Activated CD4-positive, alpha-beta T cell treated with anti-CD3 and anti-CD28 coated beads, Interleukin-2, Interleukin-6, amounts not matched to agents 100 ng/mL and 50 ng/mL, durations not matched to agents 16 hours and 8 hours (primary cell): ENCODE data around the gene NIPAL4.
"Not testable (repeated sequence)": the region's sequence is repeated elsewhere in the genome, so short reads cannot be mapped to it uniquely, and the experiment has no call there.

ENCODE experiments used
- DNase-seq: peaks from one replicate; pipeline ENCODE4 v3.0.0-alpha.2; 2020

Gene NIPAL4

DNA sequence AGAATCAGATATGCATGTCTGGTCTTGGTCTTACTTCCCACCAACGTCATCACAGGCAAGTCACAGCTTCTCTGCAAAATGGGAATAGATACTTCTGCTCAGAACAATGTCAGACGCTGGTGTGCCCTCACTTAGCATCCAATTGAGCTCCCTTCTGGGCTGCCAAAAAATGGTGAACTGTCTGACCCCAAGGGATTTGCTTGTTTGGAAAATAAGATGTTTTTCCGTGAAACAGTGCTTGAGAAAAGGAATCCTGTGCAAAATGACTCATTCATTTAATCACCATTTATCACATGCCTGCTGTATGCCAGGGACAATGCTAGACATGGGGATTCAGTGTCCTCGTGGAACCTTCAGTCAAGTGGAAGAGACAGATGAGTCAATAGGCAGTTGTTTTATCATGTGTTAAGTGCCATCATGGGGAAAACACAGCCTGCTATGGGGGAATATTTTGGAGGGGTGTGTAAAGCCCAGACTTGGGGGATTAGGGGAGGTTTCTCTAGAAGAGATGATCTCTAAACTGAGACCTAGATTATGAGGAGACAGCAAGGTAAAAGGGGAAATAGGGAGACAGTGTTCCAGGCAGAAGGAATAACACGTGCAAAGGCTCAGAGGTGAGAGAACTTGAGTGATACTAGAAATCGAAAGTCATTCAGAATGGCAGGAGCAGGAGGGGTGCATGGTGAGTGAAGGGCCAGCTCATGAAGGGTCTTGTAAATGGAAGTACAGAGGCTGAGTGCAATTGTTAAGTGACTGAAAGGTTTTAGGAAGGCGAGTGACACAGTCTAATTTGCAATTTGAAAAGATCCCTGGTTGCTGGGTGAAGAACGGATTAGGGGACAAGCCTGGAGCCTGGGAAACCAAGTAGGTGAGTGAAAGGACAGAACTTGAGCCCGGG lies 3.9 kb downstream of the NIPAL4 start:
- DNase-seq = peak; percentile 12

DNA sequence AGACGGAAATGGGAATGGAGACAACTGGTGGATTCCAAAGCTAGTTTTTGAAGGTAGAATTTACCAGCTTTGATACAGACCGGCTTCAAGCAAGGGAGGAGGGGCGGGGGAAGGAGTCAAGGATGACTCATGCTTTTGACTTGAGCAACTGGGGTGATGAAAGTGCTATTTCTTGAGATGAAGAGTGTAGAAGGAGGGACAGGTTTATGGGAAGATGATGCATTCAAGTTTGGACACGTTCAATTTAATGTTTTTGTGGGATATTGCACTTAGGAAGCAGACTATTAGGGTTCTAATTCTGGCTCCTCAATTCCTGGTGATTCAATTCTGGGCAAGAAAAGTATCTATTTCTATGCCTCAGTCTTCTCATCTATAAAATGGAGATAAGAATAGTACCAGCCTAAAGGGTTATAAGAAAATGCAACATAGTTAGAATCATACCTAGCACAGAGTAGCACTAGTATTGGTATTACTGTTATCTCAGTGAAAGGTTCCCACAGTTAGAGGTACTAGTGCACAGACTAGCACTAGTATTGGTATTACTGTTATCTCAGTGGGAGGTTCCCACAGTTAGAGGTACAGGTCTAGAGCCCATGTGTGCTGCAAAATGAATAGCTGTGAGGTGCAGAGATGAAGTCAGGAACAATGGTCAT lies 4.6 kb downstream of the NIPAL4 start:
- DNase-seq = peak; percentile 87

DNA sequence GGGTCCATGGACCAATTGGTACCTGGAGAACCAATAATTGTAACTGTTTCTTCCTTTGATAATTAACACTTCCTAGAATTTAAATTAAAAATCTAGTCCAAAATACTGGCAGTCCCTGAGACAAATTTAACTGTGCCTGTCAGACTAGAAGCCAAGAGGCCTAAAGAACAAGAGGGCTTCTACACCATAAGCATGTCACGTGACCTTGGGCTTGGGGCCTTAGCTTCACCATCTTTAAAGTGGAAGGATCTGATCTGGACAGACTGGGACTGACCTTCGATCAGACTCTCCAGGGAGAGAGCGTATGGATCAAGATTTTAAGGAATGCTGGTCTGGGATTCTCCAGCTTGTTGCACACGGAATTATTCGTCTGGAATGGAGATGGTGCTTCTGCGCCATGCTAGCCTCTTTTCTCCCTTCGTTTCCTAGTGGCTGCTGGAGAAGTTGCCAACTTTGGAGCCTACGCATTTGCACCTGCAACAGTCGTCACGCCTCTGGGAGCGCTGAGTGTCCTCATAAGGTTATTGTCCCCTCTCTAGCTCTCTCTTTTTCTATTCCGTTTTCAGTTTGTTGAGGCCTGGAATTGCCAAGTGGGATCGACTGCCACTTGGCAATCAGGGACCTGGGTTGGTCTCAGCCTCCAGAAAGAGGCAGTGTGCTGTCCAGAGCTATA lies 8.4 kb downstream of the NIPAL4 start:
- no peak for DNase-seq

DNA sequence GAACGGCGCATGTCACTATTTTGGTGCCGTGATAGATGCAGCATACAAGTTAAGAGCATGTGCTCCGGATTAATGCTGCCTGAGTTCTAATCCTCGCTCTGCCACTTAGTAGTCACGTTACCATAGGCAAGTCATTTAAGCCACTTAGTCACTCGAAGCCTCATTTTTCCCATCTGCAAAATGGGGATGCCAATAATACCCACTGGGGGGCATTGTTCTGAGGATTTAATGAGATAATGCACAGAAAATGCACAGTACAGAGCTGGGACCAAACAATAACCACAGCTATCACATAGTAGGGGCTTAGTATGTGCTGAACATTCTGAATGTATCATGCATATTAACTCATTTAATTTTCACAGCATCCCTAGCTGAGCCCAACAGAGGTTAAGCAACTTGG lies 9.1 kb downstream of the NIPAL4 start:
- DNase-seq = peak; percentile 52

DNA sequence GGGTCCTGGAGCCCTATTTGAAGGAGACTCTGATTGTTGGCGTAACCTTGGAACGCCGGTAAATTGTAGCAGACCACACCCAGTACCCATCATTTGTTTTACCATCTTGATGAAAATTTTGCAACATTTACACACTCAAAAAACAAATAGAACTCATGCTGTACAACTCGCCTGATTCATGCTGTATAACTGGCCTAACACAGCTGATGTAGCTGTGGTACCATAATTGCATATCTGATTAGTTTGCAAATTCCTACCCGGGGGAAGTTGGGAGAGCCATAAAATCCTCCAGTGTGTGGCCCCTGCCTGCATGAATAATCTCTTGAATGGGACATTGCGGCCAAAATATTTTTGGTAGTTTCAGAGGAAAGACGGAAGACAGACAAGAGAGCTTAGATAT lies 9.7 kb downstream of the NIPAL4 start:
- no peak for DNase-seq

DNA sequence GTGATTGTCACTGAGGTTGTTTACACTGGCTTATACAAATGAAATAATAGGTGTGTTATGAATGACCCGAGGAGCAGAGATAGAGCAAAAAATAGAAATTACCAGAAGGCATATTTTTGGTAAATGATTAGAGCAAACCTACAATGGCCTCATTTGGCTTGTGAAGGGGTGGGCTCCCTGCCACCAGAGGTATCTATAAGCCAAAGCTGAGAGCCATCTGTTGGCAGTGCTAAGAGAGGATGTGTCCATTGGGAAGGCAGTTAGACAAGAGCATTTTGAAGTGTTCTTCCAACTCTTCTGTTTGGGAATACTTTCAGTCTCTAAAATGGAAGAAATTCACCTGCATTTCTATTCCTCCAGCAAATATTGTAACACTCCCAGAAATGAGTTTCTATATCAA lies 10.6 kb downstream of the NIPAL4 start:
- DNase-seq = no peak

DNA sequence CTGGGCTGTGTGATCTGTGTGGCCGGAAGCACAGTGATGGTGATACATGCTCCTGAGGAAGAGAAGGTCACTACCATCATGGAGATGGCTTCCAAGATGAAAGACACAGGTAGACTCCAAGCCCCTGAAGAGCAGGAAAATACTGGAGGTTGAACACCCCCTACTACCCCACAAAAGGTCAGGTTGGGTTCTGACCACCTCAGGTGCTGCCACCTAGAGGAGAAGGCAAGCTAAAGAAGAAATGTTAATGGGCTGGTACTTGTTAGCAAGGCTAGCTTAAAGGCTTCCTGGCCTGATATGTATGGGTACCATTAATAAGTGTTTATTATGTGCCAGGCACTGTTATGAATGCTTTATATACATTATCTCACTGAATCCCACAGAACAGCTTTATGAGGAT lies 11.7 kb downstream of the NIPAL4 start:
- peak; percentile 56 for DNase-seq

DNA sequence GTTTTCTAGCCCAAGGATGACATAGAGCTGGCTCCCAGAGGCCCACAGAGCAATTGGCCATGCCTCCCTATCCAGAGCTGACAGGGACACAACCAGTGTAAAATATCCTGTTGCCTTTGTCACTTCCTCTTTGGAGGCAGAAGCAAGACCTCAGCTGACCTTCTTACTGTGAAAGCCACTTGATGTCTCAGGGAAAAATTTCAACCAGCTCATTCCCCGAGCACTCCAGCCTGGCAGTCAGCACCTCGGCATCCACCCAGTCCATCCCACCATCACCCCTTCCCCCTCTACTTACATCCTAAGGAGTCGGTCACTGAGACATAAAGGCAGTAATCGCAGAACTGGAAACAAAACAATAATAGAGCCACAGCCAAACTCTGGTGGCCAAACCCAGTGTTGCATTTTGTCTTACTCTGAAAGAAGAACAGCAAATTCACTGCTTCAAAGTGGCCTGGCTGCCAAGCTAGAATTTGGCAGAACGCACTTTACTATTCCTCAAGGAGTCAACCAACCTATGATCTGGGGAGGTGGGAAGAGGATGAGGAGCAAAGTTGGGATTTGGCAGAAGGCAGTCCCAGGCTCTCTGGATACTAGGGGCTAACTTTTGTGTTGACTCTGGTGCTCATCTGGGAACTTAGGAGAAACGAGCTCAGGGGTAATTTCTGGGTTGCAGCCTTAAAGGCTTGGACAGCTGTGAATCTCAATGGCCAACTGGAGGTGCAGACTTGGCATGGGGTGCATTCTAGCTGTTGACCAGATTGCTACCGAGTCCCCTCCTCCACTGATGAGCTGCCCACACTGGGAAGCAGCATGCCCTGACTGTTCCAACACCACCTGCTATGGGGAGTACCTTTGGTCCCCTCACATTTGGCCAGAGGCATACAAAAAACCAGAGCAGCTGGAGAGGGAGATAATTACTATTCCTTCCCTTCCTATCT lies 13.6 kb downstream of the NIPAL4 start:
- DNase-seq = no peak

DNA sequence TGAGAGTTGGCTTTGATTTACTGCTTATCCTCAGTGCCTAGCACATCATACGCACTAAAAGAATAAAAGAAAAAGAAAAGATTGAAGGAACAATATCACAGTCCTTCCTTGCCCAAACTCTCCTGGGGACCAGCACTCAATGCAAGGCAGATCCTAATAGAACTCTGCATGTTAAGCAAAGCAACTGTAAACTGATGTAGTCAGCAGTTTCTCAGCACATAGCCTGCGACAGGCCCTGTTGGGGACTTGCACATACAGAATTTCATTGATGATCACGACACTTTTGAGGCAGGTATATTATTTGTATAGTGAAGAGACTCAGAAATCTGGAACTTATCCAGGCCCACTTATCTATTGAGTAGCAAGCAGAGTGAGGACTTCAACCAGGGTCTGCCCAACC lies 15.4 kb downstream of the NIPAL4 start:
- DNase-seq = no peak

DNA sequence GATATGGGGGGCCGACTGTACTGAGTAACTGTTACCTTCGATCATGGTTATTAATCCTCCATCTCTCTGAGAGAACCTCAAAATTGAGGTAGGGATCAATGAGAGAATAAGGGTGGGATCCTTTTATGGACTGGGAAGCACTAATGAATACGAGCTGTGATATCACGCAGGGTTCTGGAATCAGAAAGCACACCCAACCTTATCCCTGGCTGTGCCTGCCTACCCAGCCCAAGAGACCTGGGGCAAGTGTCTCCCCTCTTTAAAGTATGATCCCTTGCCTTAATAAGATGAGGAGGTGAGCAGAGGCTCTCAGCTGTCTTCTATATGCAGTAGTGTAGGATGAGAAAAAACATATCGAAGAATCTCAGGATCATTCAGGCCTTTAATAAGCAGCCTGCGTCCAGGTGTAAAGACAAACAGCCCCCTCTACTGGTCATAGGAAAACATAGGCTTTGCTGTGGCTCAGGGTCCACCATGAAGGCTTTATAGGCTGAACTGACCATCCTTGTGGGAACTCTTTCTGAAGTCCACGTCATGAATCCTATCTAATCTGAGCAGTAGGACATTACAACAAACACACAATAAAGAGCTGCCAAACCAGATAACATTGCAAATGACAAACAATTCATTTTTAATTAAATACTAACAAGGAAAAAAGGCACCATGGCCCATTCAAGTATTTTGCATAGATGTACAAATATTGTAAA lies 16.8 kb downstream of the NIPAL4 start:
- DNase-seq = peak; percentile 61

DNA sequence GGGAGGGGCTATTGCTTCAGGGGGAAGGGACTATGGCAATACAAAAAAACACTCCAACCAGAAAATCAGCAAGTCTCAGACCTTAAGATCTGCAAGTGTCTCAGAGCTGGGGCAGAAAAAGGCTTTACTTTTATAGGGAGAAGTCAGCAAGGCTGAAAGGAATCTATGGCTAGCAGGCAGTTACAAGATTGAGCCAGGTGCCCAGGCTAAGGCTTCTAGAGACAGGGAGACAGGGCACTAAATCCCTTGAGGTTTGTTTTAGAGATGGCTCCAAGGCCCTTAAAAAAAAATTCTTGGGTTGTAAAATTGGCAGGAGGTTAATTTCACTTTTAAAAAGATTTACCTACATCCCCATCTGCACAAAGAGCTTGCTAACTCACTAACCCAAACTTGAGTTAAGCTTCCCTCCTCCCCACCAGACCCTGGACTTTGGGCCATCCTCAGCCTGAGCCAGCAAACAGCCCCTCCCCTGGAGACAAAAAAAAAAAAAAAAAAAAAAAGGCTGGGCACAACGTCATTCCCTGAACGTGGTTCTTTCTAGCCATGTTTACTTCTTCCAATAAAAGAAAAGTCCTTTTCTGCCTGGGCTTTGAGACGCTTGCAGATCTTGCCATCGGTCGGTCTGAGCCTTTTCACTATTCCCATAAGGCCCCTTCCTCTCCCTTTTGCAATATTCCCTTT lies 17.9 kb downstream of the NIPAL4 start:
- no peak for DNase-seq

DNA sequence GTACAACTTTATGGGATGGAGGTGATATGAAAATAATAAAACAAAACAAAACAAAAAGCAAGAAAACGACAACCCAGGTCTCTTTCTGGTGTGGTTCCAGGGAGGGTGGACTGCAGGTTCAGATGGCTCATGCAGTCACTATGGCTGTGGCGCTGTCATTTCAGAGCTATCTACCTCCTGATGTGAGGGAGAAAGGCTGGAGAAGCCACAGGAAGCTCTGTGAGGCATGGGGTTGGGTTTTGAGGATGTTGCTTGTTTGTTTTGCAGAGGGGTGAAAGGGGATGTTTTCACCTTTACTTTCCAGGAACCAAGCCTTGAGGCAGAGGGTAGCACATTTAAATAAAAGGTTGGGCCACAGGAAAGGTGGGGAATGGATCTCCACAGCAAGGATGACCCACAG lies 18.7 kb downstream of the NIPAL4 start:
- DNase-seq = no peak

DNA sequence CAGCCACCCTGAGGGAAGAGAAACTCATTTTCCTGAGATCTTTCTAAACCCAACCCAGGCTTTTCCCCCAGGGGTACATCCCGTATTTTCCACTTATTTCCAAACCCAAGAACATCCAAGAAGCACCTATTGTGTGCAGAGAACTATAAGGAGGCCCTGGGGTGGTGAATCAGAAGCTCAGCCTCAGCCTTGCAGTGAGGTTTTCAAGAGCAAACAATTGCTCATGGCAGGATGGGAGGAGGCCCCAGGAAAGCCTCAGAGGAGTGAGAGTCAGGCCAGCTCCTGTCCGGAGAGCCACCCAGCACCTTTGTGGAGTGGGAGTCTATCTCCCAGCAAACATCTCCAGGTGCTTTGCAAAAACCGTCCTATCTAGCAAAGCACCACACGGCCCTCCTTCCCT lies 19.2 kb downstream of the NIPAL4 start:
- no peak for DNase-seq

DNA sequence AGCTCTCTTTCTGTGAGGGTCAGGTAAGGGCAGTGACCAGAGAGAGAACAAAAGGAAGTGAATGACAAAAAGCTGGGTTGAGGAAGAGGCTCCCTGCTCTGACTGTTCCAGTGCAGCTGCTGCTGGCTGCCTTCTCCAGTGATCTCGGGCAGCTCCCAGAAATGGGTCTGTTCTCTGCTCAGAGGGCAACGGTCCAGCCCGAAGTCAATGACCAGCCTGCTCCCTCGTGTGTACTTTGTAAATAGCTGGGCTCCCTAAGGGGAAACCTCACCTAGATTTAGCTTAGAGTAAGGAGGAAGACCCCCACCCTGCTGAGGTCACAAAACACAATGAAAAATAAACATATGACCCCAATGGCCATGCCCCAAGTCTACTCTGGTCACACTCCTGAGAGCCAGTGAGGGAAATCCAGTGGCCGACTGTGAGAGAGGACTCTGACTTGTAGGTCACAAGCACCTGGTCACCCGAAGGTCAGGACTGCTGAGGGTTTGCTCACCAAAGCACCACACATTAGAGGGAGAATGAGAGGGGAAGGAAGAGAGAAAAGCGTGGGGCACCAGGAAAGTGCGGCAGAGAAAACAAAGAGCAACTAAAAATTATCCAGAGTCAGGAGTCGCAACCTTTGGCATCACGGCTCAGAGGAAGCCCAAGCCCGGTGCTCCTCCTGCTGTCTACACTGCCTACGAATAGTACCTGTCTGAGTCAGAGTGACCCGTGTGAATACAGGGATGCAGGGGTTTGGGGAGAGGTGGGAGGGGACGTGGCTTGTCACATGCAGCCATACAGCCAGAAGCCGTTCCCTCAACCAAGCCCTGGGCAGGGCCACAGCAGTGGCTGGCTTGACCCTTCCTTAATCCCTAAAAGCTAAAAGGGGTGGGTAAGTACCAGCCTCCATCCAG lies 19.8 kb downstream of the NIPAL4 start:
- DNase-seq = no peak

DNA sequence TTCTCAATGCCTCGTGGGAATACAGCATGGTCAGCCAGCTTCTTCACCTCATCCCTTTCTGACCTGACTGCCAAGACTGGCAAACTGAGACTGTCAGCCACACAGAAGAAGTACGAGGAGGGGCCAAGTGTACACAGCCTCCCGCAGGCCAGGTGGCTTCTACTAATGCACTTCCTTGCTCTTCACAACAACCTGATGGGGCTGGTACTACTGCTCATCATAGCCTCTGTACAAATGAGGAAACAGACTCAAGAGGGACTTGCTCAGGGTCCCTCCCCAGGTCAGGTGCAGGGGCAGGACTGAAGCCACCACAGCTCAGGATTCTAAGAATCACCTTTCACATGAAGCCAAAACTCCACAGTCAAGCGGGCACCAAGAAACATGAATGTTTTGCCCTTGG lies 21.3 kb downstream of the NIPAL4 start:
- DNase-seq = no peak

DNA sequence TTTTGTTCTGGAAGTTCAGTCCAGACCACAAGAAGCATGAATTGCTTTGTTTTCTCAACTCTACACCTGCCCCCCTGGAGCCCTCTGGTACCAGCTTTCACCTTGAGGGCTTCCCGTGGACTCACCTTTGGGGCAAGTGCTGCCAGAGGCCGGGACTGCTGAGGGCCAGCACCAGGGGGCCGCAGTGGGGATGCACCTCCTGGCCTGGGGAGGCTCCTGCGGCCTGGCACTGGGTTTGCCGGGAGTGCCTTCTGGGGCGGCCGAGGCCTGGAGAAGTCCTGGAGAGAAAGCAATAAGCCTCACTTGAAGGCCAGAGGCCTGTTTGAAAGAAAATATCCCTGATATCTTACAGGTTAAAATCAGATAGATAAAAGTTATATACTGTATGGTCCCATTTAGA lies 21.7 kb downstream of the NIPAL4 start:
- DNase-seq = no peak

DNA sequence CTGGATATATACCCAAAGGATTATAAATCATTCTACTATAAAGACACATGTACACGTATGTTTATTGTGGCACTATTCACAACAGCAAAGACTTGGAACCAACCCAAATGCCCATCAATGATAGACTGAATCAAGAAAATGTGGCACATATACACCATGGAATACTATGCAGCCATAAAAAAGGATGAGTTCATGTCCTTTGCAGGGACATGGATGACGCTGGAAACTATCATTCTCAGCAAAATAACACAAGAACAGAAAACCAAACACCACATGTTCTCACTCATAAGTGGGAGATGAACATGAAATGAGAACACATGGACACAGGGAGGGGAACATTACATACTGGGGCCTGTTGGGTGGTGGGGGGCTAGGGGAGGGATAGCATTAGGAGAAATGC lies 22.7 kb downstream of the NIPAL4 start:
- not testable (repeated sequence) for DNase-seq

DNA sequence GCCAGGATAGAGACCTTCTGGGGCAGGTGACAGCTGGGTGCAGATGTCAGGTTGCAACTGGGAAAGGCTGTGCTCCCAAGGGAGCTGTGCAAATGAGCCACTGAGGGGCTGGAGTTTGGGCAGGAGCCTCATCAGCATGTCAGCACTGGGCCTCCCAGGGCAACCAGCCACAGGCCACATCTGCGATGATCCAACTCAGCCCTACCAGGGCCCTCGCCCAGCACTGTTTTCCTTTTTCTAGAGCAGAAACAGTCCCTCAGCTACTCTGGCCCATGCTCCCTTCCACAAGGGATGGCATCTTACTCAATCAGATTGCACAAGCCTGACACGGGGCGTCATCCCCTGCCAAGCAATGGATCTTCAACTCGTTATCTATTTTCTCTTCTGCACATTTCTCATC lies 24.8 kb downstream of the NIPAL4 start:
- no peak for DNase-seq

DNA sequence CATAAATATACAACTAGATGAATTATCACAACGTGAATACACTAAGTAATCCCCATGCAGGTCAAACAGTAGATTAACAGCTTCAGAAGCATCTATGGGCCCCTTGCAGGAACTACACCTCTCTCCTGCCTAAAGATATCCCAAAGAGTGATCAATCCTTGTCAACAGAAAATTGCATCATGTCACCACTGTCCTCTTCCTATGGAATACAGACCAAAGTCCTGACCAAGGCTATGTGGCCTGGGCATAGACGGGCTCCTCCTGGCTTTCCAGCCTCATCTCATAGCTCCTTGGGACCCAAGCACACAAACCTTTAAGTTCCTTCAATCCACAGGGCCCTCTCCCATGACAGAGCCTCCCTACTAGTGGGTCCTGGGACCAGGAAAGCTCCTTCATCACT lies 25.3 kb downstream of the NIPAL4 start:
- DNase-seq = no peak

DNA sequence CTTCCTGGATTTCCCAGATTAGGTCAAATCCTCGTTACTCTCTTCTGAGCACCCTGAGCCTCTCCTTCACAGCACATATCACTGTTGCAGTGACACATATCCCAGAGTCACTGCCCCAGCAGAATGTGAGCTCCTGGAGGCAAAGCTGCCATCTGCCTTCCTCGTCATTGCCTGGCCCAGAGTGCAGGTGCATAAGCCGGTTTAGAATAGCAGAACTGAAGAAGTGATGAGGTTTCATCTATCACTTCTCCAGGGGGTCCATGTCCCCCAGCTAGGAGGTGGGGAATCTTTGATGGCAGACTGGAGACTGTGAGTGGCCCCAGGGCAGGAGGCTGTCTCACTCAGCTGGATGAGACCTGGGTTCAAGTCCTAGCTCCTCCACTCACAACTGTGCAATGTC lies 25.8 kb downstream of the NIPAL4 start:
- DNase-seq = no peak
